Neural crest cell (in vitro differentiated cells): ENCODE results near the gene KIAA0040. TPM values are rescaled to one million over a fixed set of nuclear protein-coding genes. Genes with fewer than 3 reads are reported as not detected.
"Not testable (repeated sequence)": the region's sequence is repeated elsewhere in the genome, so short reads cannot be mapped to it uniquely, and the experiment has no call there.

Experiments
- DNase-seq: peaks from one replicate; pipeline ENCODE4 v3.0.0; 2021; ENCODE audit warnings: low read depth, mixed read lengths, low spot score
- H3K27ac Mint-ChIP-seq: one replicate; pipeline ENCODE4 v1.8.0; 2021; ENCODE audit warnings: mild to moderate bottlenecking, mixed read lengths; ENCODE audit not compliant: unreplicated experiment
- H3K27me3 Mint-ChIP-seq: 2 replicates; pipeline ENCODE4 v1.8.0; 2021; ENCODE audit warnings: low read depth, mild to moderate bottlenecking, mixed read lengths
- H3K36me3 Mint-ChIP-seq: 2 replicates; pipeline ENCODE4 v1.8.0; 2021; ENCODE audit warnings: low read depth, mild to moderate bottlenecking, mixed read lengths
- H3K4me1 Mint-ChIP-seq: 2 replicates; pipeline ENCODE4 v1.8.0; 2021; ENCODE audit warnings: mixed read lengths
- H3K4me3 Mint-ChIP-seq: one replicate; pipeline ENCODE4 v1.8.0; 2021; ENCODE audit warnings: mild to moderate bottlenecking, mixed read lengths
- H3K9me3 Mint-ChIP-seq: 2 replicates; pipeline ENCODE4 v1.8.0; 2021; ENCODE audit warnings: mixed read lengths
- CTCF ChIP-seq: fragments of 200-600 bp; sonication (generic); conservative IDR thresholded peaks from 2 replicates; pipeline ENCODE4 v1.5.0; 2021; ENCODE audit warnings: antibody characterized with exemption, mild to moderate bottlenecking
- total RNA-seq: library from RNA; stranded (reverse); gene quantifications from 2 replicates; pipeline ENCODE4 v1.2.1, GENCODE V29; 2021

The KIAA0040 gene
- total RNA-seq, 1 donor from 2014 or later: 0.42 TPM

- no peak for TF ChIP-seq CTCF
- H3K4me1 Mint-ChIP-seq: no peaks in the 10 kb centered on the region
- peaks cover under 1% of the 10 kb centered on the region for H3K9me3 Mint-ChIP-seq
- DNase-seq: no peak
- no peak overlapping the region for H3K27ac Mint-ChIP-seq
- no peak overlapping the region for H3K4me3 Mint-ChIP-seq
- no peaks in the 10 kb centered on the region for H3K27me3 Mint-ChIP-seq
- peaks cover 3% of the 10 kb centered on the region for H3K36me3 Mint-ChIP-seq
Observed at GRCh38 chr1:175118375-175119367, 73.9 kb downstream of the KIAA0040 start.

- peaks cover 5% of the 10 kb centered on the region for H3K9me3 Mint-ChIP-seq
- H3K36me3 Mint-ChIP-seq: peaks cover 4% of the 10 kb centered on the region
- no peak overlapping the region for H3K27ac Mint-ChIP-seq
- H3K27me3 Mint-ChIP-seq: no peaks in the 10 kb centered on the region
- H3K4me1 Mint-ChIP-seq: no peaks in the 10 kb centered on the region
- no peak overlapping the region for H3K4me3 Mint-ChIP-seq
- DNase-seq: no peak
- TF ChIP-seq CTCF: no peak
Observed at GRCh38 chr1:175116903-175117302, 75.7 kb downstream of the KIAA0040 start.

GRCh38 chr1:175116210-175116798, 76.3 kb downstream of the KIAA0040 start:
- Mint-ChIP-seq H3K4me3 (no peak overlapping the region), H3K36me3 (peaks cover 4% of the 10 kb centered on the region), H3K27ac (no peak overlapping the region), H3K27me3 (no peaks in the 10 kb centered on the region), H3K9me3 (peaks cover 7% of the 10 kb centered on the region), H3K4me1 (no peaks in the 10 kb centered on the region)
- DNase-seq: no peak
- no peak for TF ChIP-seq CTCF

GRCh38 chr1:175114996-175115395, 77.6 kb downstream of the KIAA0040 start:
- H3K9me3 Mint-ChIP-seq: peaks cover 7% of the 10 kb centered on the region
- H3K4me1 Mint-ChIP-seq: no peaks in the 10 kb centered on the region
- H3K4me3 Mint-ChIP-seq: no peak overlapping the region
- no peak for DNase-seq
- no peaks in the 10 kb centered on the region for H3K27me3 Mint-ChIP-seq
- no peak overlapping the region for H3K27ac Mint-ChIP-seq
- no peak for TF ChIP-seq CTCF
- H3K36me3 Mint-ChIP-seq: peaks cover 4% of the 10 kb centered on the region

- H3K4me3 Mint-ChIP-seq, H3K27me3 Mint-ChIP-seq, H3K36me3 Mint-ChIP-seq, DNase-seq, H3K27ac Mint-ChIP-seq, H3K9me3 Mint-ChIP-seq, H3K4me1 Mint-ChIP-seq: not testable (repeated sequence)
Observed at GRCh38 chr1:175108331-175108820, 84.2 kb downstream of the KIAA0040 start.

Other genes with a start within 250 kb of the KIAA0040 start
- gene CACYBP, start 192.8 kb downstream of the KIAA0040 start, total RNA-seq: 172 and 173 TPM in 2 replicates
- gene MRPS14, start 169.4 kb downstream of the KIAA0040 start, total RNA-seq: 34.4 and 37.6 TPM in 2 replicates
- 0.25 and 0.26 TPM in 2 replicates for gene TNN, start 124.9 kb downstream of the KIAA0040 start, total RNA-seq